ENCODE data around the gene PRKAG3. TPM values are rescaled to one million over a fixed set of nuclear protein-coding genes. Genes with fewer than 3 reads are reported as not detected.
A peak's percentile ranks its signal among the peaks of the same experiment; 100 is the strongest.

The PRKAG3 gene
- total RNA-seq, 1 donor from 2014 or later = 2.9 TPM

DNA sequence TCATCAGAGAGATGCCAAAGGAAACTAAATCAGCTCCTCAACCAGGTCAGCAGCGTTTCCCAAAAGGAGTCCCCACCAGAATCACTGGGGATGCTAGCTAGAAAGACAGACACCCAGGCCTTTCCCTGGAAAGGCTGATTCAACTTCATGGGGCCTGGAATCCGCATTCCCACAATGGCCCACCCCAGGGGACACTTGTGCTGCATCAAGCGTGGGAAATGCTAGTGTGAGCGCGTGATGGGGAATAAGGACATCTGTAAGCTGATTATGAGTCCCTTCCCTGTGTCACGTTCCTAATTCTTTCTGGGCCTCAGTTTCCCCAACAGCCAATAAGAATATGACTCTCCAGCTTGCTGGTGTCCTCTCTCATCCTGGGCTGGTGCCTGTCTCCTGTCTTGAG is 46.9 kb upstream of the PRKAG3 start:
- peaks cover 54% of the 10 kb centered on the region for H3K27me3 Mint-ChIP-seq (ENCODE audit: low read depth)
- H3K36me3 Mint-ChIP-seq = peaks cover 5% of the 10 kb centered on the region
- H3K4me1 Mint-ChIP-seq = peaks cover 55% of the 10 kb centered on the region
- no peak overlapping the region for H3K4me3 Mint-ChIP-seq
- H3K9me3 Mint-ChIP-seq = no peaks in the 10 kb centered on the region
- peak overlapping the region; percentile 69 for H3K27ac Mint-ChIP-seq
- DNase-seq (ENCODE audit: low spot score in 2 of 2, unreplicated experiment in 2 of 2) = no peak
- TF ChIP-seq, protein P1, sequence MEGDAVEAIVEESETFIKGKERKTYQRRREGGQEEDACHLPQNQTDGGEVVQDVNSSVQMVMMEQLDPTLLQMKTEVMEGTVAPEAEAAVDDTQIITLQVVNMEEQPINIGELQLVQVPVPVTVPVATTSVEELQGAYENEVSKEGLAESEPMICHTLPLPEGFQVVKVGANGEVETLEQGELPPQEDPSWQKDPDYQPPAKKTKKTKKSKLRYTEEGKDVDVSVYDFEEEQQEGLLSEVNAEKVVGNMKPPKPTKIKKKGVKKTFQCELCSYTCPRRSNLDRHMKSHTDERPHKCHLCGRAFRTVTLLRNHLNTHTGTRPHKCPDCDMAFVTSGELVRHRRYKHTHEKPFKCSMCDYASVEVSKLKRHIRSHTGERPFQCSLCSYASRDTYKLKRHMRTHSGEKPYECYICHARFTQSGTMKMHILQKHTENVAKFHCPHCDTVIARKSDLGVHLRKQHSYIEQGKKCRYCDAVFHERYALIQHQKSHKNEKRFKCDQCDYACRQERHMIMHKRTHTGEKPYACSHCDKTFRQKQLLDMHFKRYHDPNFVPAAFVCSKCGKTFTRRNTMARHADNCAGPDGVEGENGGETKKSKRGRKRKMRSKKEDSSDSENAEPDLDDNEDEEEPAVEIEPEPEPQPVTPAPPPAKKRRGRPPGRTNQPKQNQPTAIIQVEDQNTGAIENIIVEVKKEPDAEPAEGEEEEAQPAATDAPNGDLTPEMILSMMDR (IDR thresholded peaks at IDR 0.05; ENCODE audit: unreplicated experiment) = no peak

DNA sequence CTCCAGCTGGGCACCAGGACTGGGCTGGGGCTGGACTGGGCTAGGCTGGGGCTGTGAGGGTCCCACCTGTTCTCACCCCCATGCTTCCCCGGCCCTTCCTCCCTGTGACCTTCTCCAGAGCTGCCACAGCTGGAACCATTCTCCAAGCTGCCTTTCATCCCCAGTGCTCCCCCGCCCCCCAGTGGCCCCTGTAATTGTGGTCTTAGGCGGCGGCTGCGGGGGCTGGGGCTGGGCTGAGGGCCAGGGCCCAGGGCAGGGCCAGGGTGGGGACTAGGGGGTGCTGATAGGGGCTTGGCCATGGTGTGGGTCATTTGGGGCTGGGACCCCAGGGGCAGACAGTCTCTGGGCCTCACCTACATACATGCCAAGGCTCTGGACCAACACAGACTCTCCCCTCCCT is 46.3 kb upstream of the PRKAG3 start:
- H3K36me3 Mint-ChIP-seq = peaks cover 5% of the 10 kb centered on the region
- peaks cover 55% of the 10 kb centered on the region for H3K27me3 Mint-ChIP-seq (ENCODE audit: low read depth)
- TF ChIP-seq, protein P1 (IDR thresholded peaks at IDR 0.05; ENCODE audit: unreplicated experiment) = no peak
- H3K4me1 Mint-ChIP-seq = peaks cover 55% of the 10 kb centered on the region
- no peak for DNase-seq (ENCODE audit: low spot score in 2 of 2, unreplicated experiment in 2 of 2)
- no peaks in the 10 kb centered on the region for H3K9me3 Mint-ChIP-seq
- H3K4me3 Mint-ChIP-seq = no peak overlapping the region
- H3K27ac Mint-ChIP-seq = no peak overlapping the region

DNA sequence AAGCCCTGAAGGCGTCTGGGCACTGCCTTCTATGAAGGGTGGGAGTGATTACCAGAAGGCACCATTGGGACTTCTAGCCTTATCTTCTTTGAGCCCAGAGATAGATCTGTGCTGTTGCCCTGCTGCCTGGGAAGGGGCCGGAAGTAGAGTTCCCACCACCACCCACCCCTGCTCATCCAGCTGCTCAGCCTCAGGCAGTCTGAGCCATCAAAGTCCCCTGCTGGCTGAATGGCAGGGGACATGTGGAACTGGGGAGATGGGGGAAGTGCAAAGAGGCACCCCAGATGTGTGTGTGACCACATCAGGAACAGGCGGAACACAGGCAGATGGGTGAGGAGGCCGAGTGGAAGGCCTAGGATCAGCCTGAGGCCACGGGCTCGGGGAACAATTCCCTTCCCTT is 45.7 kb upstream of the PRKAG3 start:
- Mint-ChIP-seq H3K4me3 (no peak overlapping the region), H3K27me3 (ENCODE audit: low read depth) (peaks cover 53% of the 10 kb centered on the region), H3K9me3 (no peaks in the 10 kb centered on the region), H3K4me1 (peaks cover 55% of the 10 kb centered on the region), H3K36me3 (peaks cover 5% of the 10 kb centered on the region), H3K27ac (peak overlapping the region; percentile 39)
- TF ChIP-seq, protein P1 (IDR thresholded peaks at IDR 0.05; ENCODE audit: unreplicated experiment) = no peak
- DNase-seq (ENCODE audit: low spot score in 2 of 2, unreplicated experiment in 2 of 2) = no peak

DNA sequence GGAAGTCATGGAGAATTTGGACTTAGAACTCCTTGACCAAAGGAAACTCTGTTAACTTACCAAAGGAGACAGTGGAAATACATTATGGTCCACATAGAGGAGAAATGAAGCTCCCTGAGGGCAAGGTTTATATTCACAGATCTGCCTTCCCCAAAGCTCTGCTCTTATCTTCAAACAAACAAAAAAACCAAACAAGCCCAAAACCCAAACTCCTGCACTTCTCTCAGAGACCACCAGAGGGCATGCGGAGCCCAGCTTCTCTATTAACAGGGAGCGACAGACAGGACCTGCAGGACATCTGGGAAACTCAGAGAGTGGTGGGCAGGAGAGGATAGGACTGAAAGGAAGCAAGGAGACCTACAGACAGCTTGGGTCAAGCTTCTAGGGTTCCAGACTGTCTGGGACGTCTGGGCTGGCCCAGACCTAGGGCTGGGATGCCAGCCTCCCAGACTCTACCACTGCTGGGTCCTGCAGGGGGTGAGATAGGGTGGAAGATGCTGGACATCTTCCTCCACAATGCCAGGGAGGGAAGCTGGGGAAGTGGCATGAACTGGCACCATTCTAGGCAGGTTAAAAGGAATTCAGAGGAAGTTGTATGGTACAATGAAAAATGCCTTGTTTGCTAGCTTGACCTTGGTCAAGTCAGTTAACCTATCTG is 45.1 kb upstream of the PRKAG3 start:
- H3K36me3 Mint-ChIP-seq = peaks cover 5% of the 10 kb centered on the region
- H3K4me3 Mint-ChIP-seq = no peak overlapping the region
- H3K9me3 Mint-ChIP-seq = no peaks in the 10 kb centered on the region
- H3K4me1 Mint-ChIP-seq = peaks cover 55% of the 10 kb centered on the region
- H3K27ac Mint-ChIP-seq = peak overlapping the region; percentile 73
- H3K27me3 Mint-ChIP-seq (ENCODE audit: low read depth) = peaks cover 55% of the 10 kb centered on the region
- peak in 1 of 2 experiments; percentile 87 for DNase-seq (ENCODE audit: low spot score in 2 of 2, unreplicated experiment in 2 of 2)
- TF ChIP-seq, protein P1 (IDR thresholded peaks at IDR 0.05; ENCODE audit: unreplicated experiment) = peak; percentile 98

DNA sequence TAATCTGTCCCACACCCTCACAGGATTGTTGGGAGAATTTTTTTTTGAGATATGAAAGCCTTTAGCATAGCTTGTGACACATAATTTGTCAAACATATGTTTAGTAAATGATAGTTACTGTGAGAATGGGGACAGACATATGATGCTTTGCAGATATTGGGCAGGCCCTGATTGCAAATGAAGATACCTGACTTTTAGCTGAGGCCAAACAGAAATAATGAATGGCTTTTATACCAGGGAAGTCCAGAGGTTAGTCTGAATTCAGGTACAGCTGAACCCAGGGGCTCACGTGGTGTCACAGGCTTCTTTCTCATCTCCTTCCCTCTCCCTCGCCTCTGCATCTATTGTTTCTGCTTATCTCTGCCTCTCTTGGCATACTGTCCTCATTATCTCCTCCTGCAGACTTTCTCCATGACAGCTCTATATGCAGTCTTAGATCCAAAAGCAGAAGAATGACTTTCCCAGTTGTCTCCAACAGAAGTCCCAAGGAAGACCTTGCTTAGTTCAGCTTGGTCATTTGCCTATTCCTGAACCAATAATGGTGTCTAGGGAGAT is 44.2 kb upstream of the PRKAG3 start:
- no peak for DNase-seq (ENCODE audit: low spot score in 2 of 2, unreplicated experiment in 2 of 2)
- H3K4me1 Mint-ChIP-seq = peaks cover 50% of the 10 kb centered on the region
- peaks cover 51% of the 10 kb centered on the region for H3K27me3 Mint-ChIP-seq (ENCODE audit: low read depth)
- H3K4me3 Mint-ChIP-seq = no peak overlapping the region
- peaks cover 5% of the 10 kb centered on the region for H3K36me3 Mint-ChIP-seq
- TF ChIP-seq, protein P1 (IDR thresholded peaks at IDR 0.05; ENCODE audit: unreplicated experiment) = no peak
- H3K27ac Mint-ChIP-seq = peak overlapping the region; percentile 24
- no peaks in the 10 kb centered on the region for H3K9me3 Mint-ChIP-seq
